ENCODE measurements around the gene BTG4.

GRCh38 chr11:111528557-111528956, 16.4 kb upstream of the BTG4 start:
- TF ChIP-seq EZH2 (IDR thresholded peaks at IDR 0.05; ENCODE audit: insufficient read depth, poor library complexity, severe bottlenecking) (no peak), EZH2phosphoT487 (IDR thresholded peaks at IDR 0.05; ENCODE audit: insufficient read depth, low read depth) (no peak)

Data from GM23248 (cell line).